OCI-LY7 (cell line): ENCODE results near the gene MOB3B.

Experiments
- EZH2phosphoT487 ChIP-seq: fragments of 200-600 bp; sonication (generic); IDR thresholded peaks from 2 replicates; pipeline ENCODE4 v1.6.1; 2018; ENCODE audit warnings: low read depth, borderline replicate concordance, mild to moderate bottlenecking, mixed run types, antibody characterized with exemption, low read length, moderate library complexity, mixed read lengths
- TF ChIP-seq, protein P1 (sequence below): fragments of 200-600 bp; sonication (generic); conservative IDR thresholded peaks from 2 replicates; pipeline ENCODE4 v1.5.1; 2014; ENCODE audit warnings: mild to moderate bottlenecking, antibody characterized with exemption, low read length, moderate library complexity, mixed read lengths

DNA sequence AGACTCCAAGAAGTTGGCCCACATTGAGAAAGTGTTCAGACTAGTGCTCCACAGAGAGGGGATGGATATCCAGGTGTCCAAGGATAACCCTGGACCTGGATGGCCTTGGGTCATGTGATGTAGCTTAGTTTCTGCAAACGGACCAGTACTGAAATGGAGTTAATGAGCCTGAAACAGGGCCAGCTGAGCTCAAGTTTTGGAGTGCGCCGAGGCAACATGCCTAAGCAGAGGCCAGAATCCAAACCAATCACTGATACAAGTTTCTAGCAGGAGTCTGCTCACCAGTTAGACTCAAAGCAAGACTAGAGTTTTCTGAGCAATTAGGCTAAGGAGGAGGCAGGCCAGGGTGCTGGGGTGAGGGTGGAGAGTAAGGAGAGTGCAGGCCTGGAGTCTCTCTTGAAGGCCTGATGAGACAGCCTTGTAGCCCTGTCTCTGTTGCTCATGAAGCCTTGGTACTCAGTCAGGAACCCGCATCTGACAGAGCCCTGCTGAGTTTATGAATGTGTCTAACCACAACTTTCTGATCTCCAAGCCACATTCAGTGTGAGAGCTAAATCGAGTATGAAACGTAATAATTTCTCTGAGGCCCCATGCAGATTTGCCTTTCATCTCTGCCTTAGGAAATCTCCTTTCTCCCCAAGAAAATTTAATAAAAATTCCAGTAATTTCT, 163.8 kb downstream of the MOB3B start:
- TF ChIP-seq, protein P1, sequence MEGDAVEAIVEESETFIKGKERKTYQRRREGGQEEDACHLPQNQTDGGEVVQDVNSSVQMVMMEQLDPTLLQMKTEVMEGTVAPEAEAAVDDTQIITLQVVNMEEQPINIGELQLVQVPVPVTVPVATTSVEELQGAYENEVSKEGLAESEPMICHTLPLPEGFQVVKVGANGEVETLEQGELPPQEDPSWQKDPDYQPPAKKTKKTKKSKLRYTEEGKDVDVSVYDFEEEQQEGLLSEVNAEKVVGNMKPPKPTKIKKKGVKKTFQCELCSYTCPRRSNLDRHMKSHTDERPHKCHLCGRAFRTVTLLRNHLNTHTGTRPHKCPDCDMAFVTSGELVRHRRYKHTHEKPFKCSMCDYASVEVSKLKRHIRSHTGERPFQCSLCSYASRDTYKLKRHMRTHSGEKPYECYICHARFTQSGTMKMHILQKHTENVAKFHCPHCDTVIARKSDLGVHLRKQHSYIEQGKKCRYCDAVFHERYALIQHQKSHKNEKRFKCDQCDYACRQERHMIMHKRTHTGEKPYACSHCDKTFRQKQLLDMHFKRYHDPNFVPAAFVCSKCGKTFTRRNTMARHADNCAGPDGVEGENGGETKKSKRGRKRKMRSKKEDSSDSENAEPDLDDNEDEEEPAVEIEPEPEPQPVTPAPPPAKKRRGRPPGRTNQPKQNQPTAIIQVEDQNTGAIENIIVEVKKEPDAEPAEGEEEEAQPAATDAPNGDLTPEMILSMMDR = no peak
- no peak for TF ChIP-seq EZH2phosphoT487
